ENCODE measurements around the gene TAF1L. TPM values are rescaled to one million over a fixed set of nuclear protein-coding genes. Genes with fewer than 3 reads are reported as not detected.
A peak's percentile ranks its signal among the peaks of the same experiment; 100 is the strongest.
"Not testable (repeated sequence)": the region's sequence is repeated elsewhere in the genome, so short reads cannot be mapped to it uniquely, and the experiment has no call there.

TAF1L gene
- total RNA-seq, 2 donors from 2014 or later, result 0.06 TPM; not detected in 1

- Mint-ChIP-seq H3K4me1 (no peaks in the 10 kb centered on the region), H3K4me3 (no peak overlapping the region), H3K9me3 (no peaks in the 10 kb centered on the region), H3K27me3 (peaks cover 24% of the 10 kb centered on the region), H3K27ac (no peak overlapping the region), H3K36me3 (ENCODE audit: low read depth) (no peaks in the 10 kb centered on the region)
- ATAC-seq (replicated peaks), result no peak
Measured at GRCh38 chr9:32618261-32618660, 17.2 kb downstream of the TAF1L start.

GRCh38 chr9:32606811-32607210, 28.7 kb downstream of the TAF1L start:
- Mint-ChIP-seq H3K9me3 (peaks cover 3% of the 10 kb centered on the region), H3K27ac (no peak overlapping the region), H3K36me3 (ENCODE audit: low read depth) (no peaks in the 10 kb centered on the region), H3K4me3 (no peak overlapping the region), H3K4me1 (no peaks in the 10 kb centered on the region), H3K27me3 (peaks cover 4% of the 10 kb centered on the region)
- ATAC-seq (replicated peaks), result no peak

GRCh38 chr9:32603914-32604852, 31.3 kb downstream of the TAF1L start:
- Mint-ChIP-seq H3K9me3 (peaks cover 3% of the 10 kb centered on the region), H3K4me3 (no peak overlapping the region), H3K27ac (no peak overlapping the region), H3K36me3 (ENCODE audit: low read depth) (no peaks in the 10 kb centered on the region), H3K27me3 (peaks cover 7% of the 10 kb centered on the region), H3K4me1 (no peaks in the 10 kb centered on the region)
- no peak for ATAC-seq (replicated peaks)

GRCh38 chr9:32599021-32599420, 36.4 kb downstream of the TAF1L start:
- not testable (repeated sequence) for H3K27ac Mint-ChIP-seq; H3K4me1 Mint-ChIP-seq; ATAC-seq (replicated peaks); H3K27me3 Mint-ChIP-seq; H3K4me3 Mint-ChIP-seq; H3K9me3 Mint-ChIP-seq; H3K36me3 Mint-ChIP-seq (ENCODE audit: low read depth)

GRCh38 chr9:32596936-32597335, 38.5 kb downstream of the TAF1L start:
- no peaks in the 10 kb centered on the region for H3K36me3 Mint-ChIP-seq (ENCODE audit: low read depth)
- ATAC-seq (replicated peaks), result no peak
- H3K9me3 Mint-ChIP-seq, result no peaks in the 10 kb centered on the region
- H3K4me3 Mint-ChIP-seq, result no peak overlapping the region
- no peaks in the 10 kb centered on the region for H3K4me1 Mint-ChIP-seq
- H3K27me3 Mint-ChIP-seq, result peaks cover 6% of the 10 kb centered on the region
- H3K27ac Mint-ChIP-seq, result no peak overlapping the region

GRCh38 chr9:32596096-32596865, 39.2 kb downstream of the TAF1L start:
- Mint-ChIP-seq H3K27ac (no peak overlapping the region), H3K4me3 (no peak overlapping the region), H3K9me3 (no peaks in the 10 kb centered on the region), H3K4me1 (no peaks in the 10 kb centered on the region), H3K27me3 (peaks cover 8% of the 10 kb centered on the region), H3K36me3 (ENCODE audit: low read depth) (no peaks in the 10 kb centered on the region)
- no peak for ATAC-seq (replicated peaks)

GRCh38 chr9:32590898-32591297, 44.6 kb downstream of the TAF1L start:
- ATAC-seq (replicated peaks), result no peak
- H3K27me3 Mint-ChIP-seq, result peaks cover 15% of the 10 kb centered on the region
- no peaks in the 10 kb centered on the region for H3K36me3 Mint-ChIP-seq (ENCODE audit: low read depth)
- no peak overlapping the region for H3K27ac Mint-ChIP-seq
- no peaks in the 10 kb centered on the region for H3K9me3 Mint-ChIP-seq
- H3K4me3 Mint-ChIP-seq, result no peak overlapping the region
- H3K4me1 Mint-ChIP-seq, result no peaks in the 10 kb centered on the region

GRCh38 chr9:32590476-32590875, 45.0 kb downstream of the TAF1L start:
- H3K36me3 Mint-ChIP-seq (ENCODE audit: low read depth), result no peaks in the 10 kb centered on the region
- no peaks in the 10 kb centered on the region for H3K9me3 Mint-ChIP-seq
- no peak for ATAC-seq (replicated peaks)
- no peak overlapping the region for H3K27ac Mint-ChIP-seq
- H3K4me1 Mint-ChIP-seq, result no peaks in the 10 kb centered on the region
- H3K27me3 Mint-ChIP-seq, result peaks cover 19% of the 10 kb centered on the region
- no peak overlapping the region for H3K4me3 Mint-ChIP-seq

GRCh38 chr9:32589083-32589723, 46.3 kb downstream of the TAF1L start:
- no peaks in the 10 kb centered on the region for H3K9me3 Mint-ChIP-seq

GRCh38 chr9:32587901-32588300, 47.6 kb downstream of the TAF1L start:
- Mint-ChIP-seq H3K4me1 (no peaks in the 10 kb centered on the region), H3K27me3 (peaks cover 26% of the 10 kb centered on the region), H3K27ac (no peak overlapping the region), H3K4me3 (no peak overlapping the region), H3K36me3 (ENCODE audit: low read depth) (no peaks in the 10 kb centered on the region), H3K9me3 (no peaks in the 10 kb centered on the region)
- ATAC-seq (replicated peaks), result peak; percentile 59

More at GRCh38 chr9:32589083-32589723, 46.3 kb downstream of the TAF1L start:
- Mint-ChIP-seq H3K36me3 (ENCODE audit: low read depth) (no peaks in the 10 kb centered on the region), H3K27me3 (peaks cover 26% of the 10 kb centered on the region), H3K4me1 (no peaks in the 10 kb centered on the region), H3K27ac (no peak overlapping the region), H3K4me3 (no peak overlapping the region)
- no peak for ATAC-seq (replicated peaks)

- no peak overlapping the region for H3K27ac Mint-ChIP-seq
- no peaks in the 10 kb centered on the region for H3K4me1 Mint-ChIP-seq
- H3K4me3 Mint-ChIP-seq, result no peak overlapping the region
- no peaks in the 10 kb centered on the region for H3K36me3 Mint-ChIP-seq (ENCODE audit: low read depth)
- peaks cover 19% of the 10 kb centered on the region for H3K27me3 Mint-ChIP-seq
- no peaks in the 10 kb centered on the region for H3K9me3 Mint-ChIP-seq
- ATAC-seq (replicated peaks), result no peak
Measured at GRCh38 chr9:32584784-32585183, 50.7 kb downstream of the TAF1L start.

GRCh38 chr9:32581512-32582143, 53.8 kb downstream of the TAF1L start:
- peak; percentile 26 for ATAC-seq (replicated peaks)
- H3K36me3 Mint-ChIP-seq (ENCODE audit: low read depth), result no peaks in the 10 kb centered on the region
- H3K27me3 Mint-ChIP-seq, result peaks cover 16% of the 10 kb centered on the region
- no peaks in the 10 kb centered on the region for H3K9me3 Mint-ChIP-seq
- no peaks in the 10 kb centered on the region for H3K4me1 Mint-ChIP-seq
- H3K27ac Mint-ChIP-seq, result no peak overlapping the region
- H3K4me3 Mint-ChIP-seq, result no peak overlapping the region

- ATAC-seq (replicated peaks), result no peak
- H3K4me1 Mint-ChIP-seq, result no peaks in the 10 kb centered on the region
- no peak overlapping the region for H3K27ac Mint-ChIP-seq
- H3K4me3 Mint-ChIP-seq, result no peak overlapping the region
- no peaks in the 10 kb centered on the region for H3K9me3 Mint-ChIP-seq
- no peaks in the 10 kb centered on the region for H3K36me3 Mint-ChIP-seq (ENCODE audit: low read depth)
- peaks cover 13% of the 10 kb centered on the region for H3K27me3 Mint-ChIP-seq
Measured at GRCh38 chr9:32580631-32581300, 54.7 kb downstream of the TAF1L start.
